NB4 (cell line): ENCODE results near the gene KRTAP12-4.
"Not testable (repeated sequence)": the region's sequence is repeated elsewhere in the genome, so short reads cannot be mapped to it uniquely, and the experiment has no call there.

Source experiments
- DNase-seq: peaks from one replicate; pipeline ENCODE4 v3.0.0; 2010; ENCODE audit warnings: low read depth
- H3K4me3 ChIP-seq: one replicate; pipeline ENCODE4 v1.5.1; 2011; ENCODE audit warnings: mild to moderate bottlenecking, low read depth, low read length, moderate library complexity
- MYC ChIP-seq: IDR thresholded peaks from 2 replicates; pipeline ENCODE4 v1.6.1; 2011; ENCODE audit warnings: low read depth, low read length
- POLR2A ChIP-seq: IDR thresholded peaks from 2 replicates; pipeline ENCODE4 v1.6.1; 2011; ENCODE audit warnings: mild to moderate bottlenecking; ENCODE audit not compliant: insufficient read length; ENCODE audit errors: extremely low read depth
- TF ChIP-seq, protein P1 (sequence below): IDR thresholded peaks from 2 replicates; pipeline ENCODE4 v1.6.1; 2011; ENCODE audit warnings: low read depth, low read length
- TF ChIP-seq, protein P2 (sequence below): IDR thresholded peaks from one replicate; pipeline ENCODE4 v1.5.1; 2012; ENCODE audit warnings: low read depth, low read length

Gene KRTAP12-4

DNA sequence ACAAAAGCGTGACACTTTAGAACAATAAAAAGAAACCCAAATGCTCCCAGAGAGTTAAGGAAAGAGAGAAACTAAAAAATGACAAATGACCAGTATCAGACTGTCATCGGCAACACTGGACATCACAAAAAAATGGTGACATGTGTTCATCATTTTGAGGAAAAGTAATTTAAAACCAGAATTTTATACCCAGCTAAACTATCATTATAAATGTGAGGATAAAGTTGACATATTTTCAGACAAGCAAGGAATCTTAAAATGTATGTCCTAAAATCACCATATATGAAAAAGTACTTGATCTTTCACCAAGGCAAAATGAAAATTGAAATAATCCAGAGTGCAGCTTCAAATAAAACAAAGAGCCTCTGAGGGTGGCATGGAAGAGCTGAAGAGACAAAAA lies 9.6 kb downstream of the KRTAP12-4 start:
- no peak for DNase-seq
- TF ChIP-seq MYC (no peak), POLR2A (no peak)
- TF ChIP-seq, protein P1, sequence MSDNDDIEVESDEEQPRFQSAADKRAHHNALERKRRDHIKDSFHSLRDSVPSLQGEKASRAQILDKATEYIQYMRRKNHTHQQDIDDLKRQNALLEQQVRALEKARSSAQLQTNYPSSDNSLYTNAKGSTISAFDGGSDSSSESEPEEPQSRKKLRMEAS, result no peak
- TF ChIP-seq, protein P2, sequence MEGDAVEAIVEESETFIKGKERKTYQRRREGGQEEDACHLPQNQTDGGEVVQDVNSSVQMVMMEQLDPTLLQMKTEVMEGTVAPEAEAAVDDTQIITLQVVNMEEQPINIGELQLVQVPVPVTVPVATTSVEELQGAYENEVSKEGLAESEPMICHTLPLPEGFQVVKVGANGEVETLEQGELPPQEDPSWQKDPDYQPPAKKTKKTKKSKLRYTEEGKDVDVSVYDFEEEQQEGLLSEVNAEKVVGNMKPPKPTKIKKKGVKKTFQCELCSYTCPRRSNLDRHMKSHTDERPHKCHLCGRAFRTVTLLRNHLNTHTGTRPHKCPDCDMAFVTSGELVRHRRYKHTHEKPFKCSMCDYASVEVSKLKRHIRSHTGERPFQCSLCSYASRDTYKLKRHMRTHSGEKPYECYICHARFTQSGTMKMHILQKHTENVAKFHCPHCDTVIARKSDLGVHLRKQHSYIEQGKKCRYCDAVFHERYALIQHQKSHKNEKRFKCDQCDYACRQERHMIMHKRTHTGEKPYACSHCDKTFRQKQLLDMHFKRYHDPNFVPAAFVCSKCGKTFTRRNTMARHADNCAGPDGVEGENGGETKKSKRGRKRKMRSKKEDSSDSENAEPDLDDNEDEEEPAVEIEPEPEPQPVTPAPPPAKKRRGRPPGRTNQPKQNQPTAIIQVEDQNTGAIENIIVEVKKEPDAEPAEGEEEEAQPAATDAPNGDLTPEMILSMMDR, result no peak
- H3K4me3 ChIP-seq, result no peak overlapping the region

- TF ChIP-seq POLR2A (no peak), MYC (no peak)
- TF ChIP-seq, protein P2, result no peak
- no peak overlapping the region for H3K4me3 ChIP-seq
- DNase-seq, result no peak
Measured at GRCh38 chr21:44643741-44644310, 10.6 kb downstream of the KRTAP12-4 start.

GRCh38 chr21:44640761-44641160 lies 13.7 kb downstream of the KRTAP12-4 start:
- H3K4me3 ChIP-seq, result no peak overlapping the region
- TF ChIP-seq POLR2A (no peak), MYC (no peak)
- TF ChIP-seq, protein P1, result no peak
- TF ChIP-seq, protein P2, result no peak
- no peak for DNase-seq

DNA sequence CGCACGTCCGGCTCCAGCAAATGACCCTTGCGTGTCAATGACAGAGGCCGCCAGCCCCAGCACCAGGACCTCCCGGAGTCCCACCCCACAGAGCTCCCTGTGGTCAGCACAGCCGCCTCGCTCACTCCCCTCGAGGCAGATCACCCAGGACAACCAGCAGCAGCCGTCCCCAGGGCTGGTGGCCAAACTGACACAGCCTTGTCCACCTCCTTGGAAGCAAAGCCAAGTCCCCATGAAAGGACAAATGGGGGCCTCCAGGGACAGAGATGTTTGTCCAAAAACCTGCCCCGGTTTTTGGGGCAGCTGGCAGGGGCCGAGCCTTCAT lies 15.2 kb downstream of the KRTAP12-4 start:
- H3K4me3 ChIP-seq, result no peak overlapping the region
- TF ChIP-seq, protein P1, result no peak
- TF ChIP-seq MYC (no peak), POLR2A (no peak)
- TF ChIP-seq, protein P2, result no peak
- DNase-seq, result no peak

- H3K4me3 ChIP-seq, DNase-seq: not testable (repeated sequence)
Measured at GRCh38 chr21:44638506-44639330, 15.7 kb downstream of the KRTAP12-4 start.

DNA sequence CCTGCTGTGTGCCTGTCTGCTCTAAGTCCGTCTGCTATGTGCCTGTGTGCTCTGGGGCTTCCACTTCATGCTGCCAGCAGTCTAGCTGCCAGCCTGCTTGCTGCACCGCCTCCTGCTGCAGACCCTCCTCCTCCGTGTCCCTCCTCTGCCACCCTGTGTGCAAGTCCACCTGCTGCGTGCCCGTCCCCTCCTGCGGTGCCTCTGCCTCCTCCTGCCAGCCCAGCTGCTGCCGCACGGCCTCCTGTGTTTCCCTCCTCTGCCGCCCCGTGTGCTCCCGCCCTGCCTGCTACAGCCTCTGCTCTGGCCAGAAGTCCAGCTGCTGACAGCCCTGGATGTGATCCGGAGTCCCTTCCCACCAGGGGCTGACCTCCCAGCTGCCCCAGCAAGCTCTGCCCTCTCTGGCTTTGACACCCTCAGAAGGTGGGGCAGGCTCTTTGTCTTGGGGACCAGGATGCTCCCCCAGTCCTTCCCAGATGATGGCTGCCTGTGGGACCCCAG lies 16.6 kb downstream of the KRTAP12-4 start:
- DNase-seq, H3K4me3 ChIP-seq: not testable (repeated sequence)

GRCh38 chr21:44637018-44637850 lies 17.2 kb downstream of the KRTAP12-4 start, which contains the start of gene KRTAP10-10:
Gene KRTAP10-10 (plus strand): TSS chr21:44637356. CDS start chr21:44637418, 62 bp downstream.
- TF ChIP-seq, protein P1, result no peak
- no peak for TF ChIP-seq POLR2A
- no peak for TF ChIP-seq MYC
- TF ChIP-seq, protein P2, result no peak
- no peak within 1 kb of the TSS for H3K4me3 ChIP-seq
- DNase-seq, result no peak
